GM12878 (cell line): ENCODE results near the gene RYK. TPM values are rescaled to one million over a fixed set of nuclear protein-coding genes. Genes with fewer than 3 reads are reported as not detected.

Experiments used
- ATAC-seq: fragments of 200-7000 bp; cut with Tn5 transposase; 3 replicates; pipeline ENCODE4 v1.9.1; 2020; ENCODE audit warnings: mild to moderate bottlenecking, moderate library complexity
- BruUV-seq: library from RNA; stranded (reverse); fragments of 400-500 nt; replicated peaks from 2 replicates; lab custom pipeline; 2021; lab: Mats Ljungman, UMichigan
- CTCF ChIA-PET: fragments of 300-600 bp; sonication (Branson Sonifier 250); formaldehyde crosslinking; extraction: SDS; loops from one replicate; lab custom pipeline; 2021; ENCODE audit warnings: inconsistent platforms; lab: Yijun Ruan, JAX
- POLR2A ChIA-PET: fragments of 350-600 bp; formaldehyde crosslinking; extraction: SDS; loops from one replicate; lab custom pipeline; 2021; ENCODE audit warnings: inconsistent platforms; lab: Charles Lee
- RAD21 ChIA-PET: fragments of 300-600 bp; sonication (Branson Sonifier 250); formaldehyde crosslinking; loops from one replicate; lab custom pipeline; 2023; ENCODE audit warnings: antibody characterized with exemption; ENCODE audit not compliant: unreplicated experiment; lab: Charles Lee
- SMC1A ChIA-PET: fragments of 300-600 bp; sonication (Branson Sonifier 250); formaldehyde crosslinking; loops from one replicate; lab custom pipeline; 2023; ENCODE audit not compliant: unreplicated experiment, uncharacterized antibody; lab: Charles Lee
- DNase-seq: peaks from one replicate; pipeline ENCODE4 v3.0.0-alpha.2; 2011; ENCODE audit warnings: low read depth, low spot score
- FAIRE-seq: peaks from 3 replicates; lab custom pipeline; 2011; peaks lifted over from hg19 to GRCh38; lab: Jason Lieb, UNC
- H2AFZ ChIP-seq: 2 replicates; pipeline ENCODE4 v1.6.0; 2011; ENCODE audit warnings: low read depth, low read length, control low read depth; ENCODE audit not compliant: control insufficient read depth
- H3K27ac ChIP-seq: 2 replicates; pipeline ENCODE4 v1.5.1; 2011; ENCODE audit warnings: control low read depth; ENCODE audit not compliant: control insufficient read depth, insufficient read depth
- H3K27me3 ChIP-seq, 2 experiments: replicated peaks in 1 of 2; 2 replicates each; pipeline versions ENCODE4 v1.6.0 to v1.6.1; 2011; ENCODE audit warnings: low read length in 1 of 2; ENCODE audit not compliant: control insufficient read depth in 2 of 2, insufficient read depth in 2 of 2
- H3K36me3 ChIP-seq, 2 experiments: 2 replicates each; pipeline ENCODE4 v1.5.1; 2011; ENCODE audit warnings: low read length in 1 of 2; ENCODE audit not compliant: control insufficient read depth in 2 of 2, insufficient read depth in 2 of 2
- H3K4me1 ChIP-seq: 2 replicates; pipeline ENCODE4 v1.6.1; 2011; ENCODE audit warnings: mild to moderate bottlenecking, low read length, moderate library complexity, mixed read lengths; ENCODE audit not compliant: control insufficient read depth, insufficient read depth
- H3K4me2 ChIP-seq: 2 replicates; pipeline ENCODE4 v1.6.0; 2011; ENCODE audit warnings: control low read depth; ENCODE audit not compliant: control insufficient read depth, insufficient read depth
- H3K4me3 ChIP-seq: fragments of 200-600 bp; sonication (generic); 2 replicates; pipeline ENCODE4 v1.5.1; 2016
- H3K79me2 ChIP-seq: 2 replicates; pipeline ENCODE4 v1.6.0; 2011; ENCODE audit warnings: low read length; ENCODE audit not compliant: control insufficient read depth, insufficient read depth
- H3K9ac ChIP-seq: 2 replicates; pipeline ENCODE4 v1.8.0; 2011; ENCODE audit warnings: low read length, control low read depth, mixed read lengths; ENCODE audit not compliant: control insufficient read depth, insufficient read depth
- H3K9me3 ChIP-seq: replicated peaks from 3 replicates; pipeline ENCODE4 v1.5.1; 2011; ENCODE audit warnings: mild to moderate bottlenecking, low read length; ENCODE audit not compliant: control insufficient read depth, insufficient read depth
- H4K20me1 ChIP-seq: 2 replicates; pipeline ENCODE4 v1.6.0; 2011; ENCODE audit not compliant: control insufficient read depth, insufficient read depth
- ATF3 ChIP-seq: IDR thresholded peaks from 2 replicates; pipeline ENCODE4 v1.6.1; 2011; ENCODE audit warnings: low read depth, mild to moderate bottlenecking, low read length, moderate library complexity, borderline replicate concordance; ENCODE audit errors: extremely low read depth
- BACH1 ChIP-seq: fragments of 450-650 bp; IDR thresholded peaks from 2 replicates; pipeline ENCODE4 v1.6.1; 2017; ENCODE audit warnings: mild to moderate bottlenecking, borderline replicate concordance
- BCLAF1 ChIP-seq: fragments of 450-650 bp; IDR thresholded peaks from 2 replicates; pipeline ENCODE4 v1.6.1; 2017; ENCODE audit warnings: antibody characterized with exemption, mild to moderate bottlenecking, moderate library complexity
- BRCA1 ChIP-seq: IDR thresholded peaks from 2 replicates; pipeline ENCODE4 v1.6.1; 2011; ENCODE audit warnings: low read depth, low read length, improper control_type of control experiment
- CEBPB ChIP-seq, 2 experiments: fragments of 150-350 bp in 1 of 2; IDR thresholded peaks; 2 replicates each; pipeline ENCODE4 v1.6.1; 2012 to 2014; ENCODE audit warnings: low read depth in 2 of 2, low read length in 2 of 2, borderline replicate concordance in 1 of 2, inconsistent platforms in 1 of 2
- E4F1 ChIP-seq: fragments of 450-650 bp; IDR thresholded peaks from 2 replicates; pipeline ENCODE4 v1.6.1; 2018; ENCODE audit warnings: borderline replicate concordance, mild to moderate bottlenecking; ENCODE audit not compliant: partially characterized antibody
- EGR1 ChIP-seq, 2 experiments: IDR thresholded peaks; 1 replicate in 1 of 2; 2 replicates in 1 of 2; pipeline ENCODE4 v1.6.1; 2011 to 2012; ENCODE audit warnings: low read depth in 2 of 2, low read length in 2 of 2, borderline replicate concordance in 1 of 2, mild to moderate bottlenecking in 1 of 2, moderate library complexity in 1 of 2
- FOXK2 ChIP-seq: fragments of 450-650 bp; IDR thresholded peaks from 2 replicates; pipeline ENCODE4 v1.6.1; 2017; ENCODE audit warnings: mild to moderate bottlenecking, moderate library complexity
- IRF3 ChIP-seq: fragments of 450-650 bp; IDR thresholded peaks from 2 replicates; pipeline ENCODE4 v1.6.1; 2014; ENCODE audit warnings: mild to moderate bottlenecking
- KAT2A ChIP-seq: conservative IDR thresholded peaks from 2 replicates; pipeline ENCODE4 v1.6.1; 2011; ENCODE audit warnings: low read depth, low read length; ENCODE audit not compliant: control insufficient read depth
- MLLT1 ChIP-seq: fragments of 450-650 bp; IDR thresholded peaks from 2 replicates; pipeline ENCODE4 v1.6.1; 2016; ENCODE audit warnings: mild to moderate bottlenecking
- NFIC ChIP-seq: IDR thresholded peaks from 2 replicates; pipeline ENCODE4 v1.6.1; 2012; ENCODE audit warnings: low read depth, mild to moderate bottlenecking, inconsistent platforms, low read length, moderate library complexity
- RUNX3 ChIP-seq: IDR thresholded peaks from 2 replicates; pipeline ENCODE4 v1.6.1; 2012; ENCODE audit warnings: low read length, inconsistent platforms
- TARDBP ChIP-seq: IDR thresholded peaks from 2 replicates; pipeline ENCODE4 v1.6.1; 2016; ENCODE audit warnings: borderline replicate concordance
- TCF12 ChIP-seq: IDR thresholded peaks from 2 replicates; pipeline ENCODE4 v1.6.1; 2011; ENCODE audit warnings: low read depth, mild to moderate bottlenecking, low read length
- WRNIP1 ChIP-seq: IDR thresholded peaks from 2 replicates; pipeline ENCODE4 v1.6.1; 2011; ENCODE audit warnings: low read depth, low read length, improper control_type of control experiment, borderline replicate concordance
- ZZZ3 ChIP-seq: IDR thresholded peaks from 2 replicates; pipeline ENCODE4 v1.6.1; 2011; ENCODE audit warnings: low read depth; ENCODE audit not compliant: control insufficient read depth, insufficient read length
- in situ Hi-C: fragments of 300-500 bp; cut with MboI; formaldehyde crosslinking; loops from 9 replicates; pipeline ENCODE4 v1.14.3; 2018; ENCODE audit warnings: mixed read lengths
- intact Hi-C: fragments of 100-400 bp; cut with micrococcal nuclease; formaldehyde crosslinking; loops from one replicate; pipeline ENCODE4 v1.14.2; 2022; ENCODE audit not compliant: unreplicated experiment
- polyA plus RNA-seq, 11 experiments: library from polyadenylated mRNA; depleted of rRNA in 4 of 11; unstranded in 6 of 11; stranded (reverse) in 5 of 11; fragments of >200 nt; fragmentation: Nextera tagmentation in 4 of 11; fragmentation: Illumina TruSeq in 1 of 11; extraction: Ambion mirVana in 4 of 11; extraction: Trizol in 1 of 11; gene quantifications; 1 replicate in 1 of 11; 2 replicates in 10 of 11; pipeline versions ENCODE4 v1.2.1 to v1.2.3, GENCODE V29; 2011 to 2016; ENCODE audit warnings: inconsistent platforms in 2 of 11, missing spikeins in 2 of 11, low read depth in 1 of 11
- total RNA-seq, 4 experiments: library from RNA; depleted of rRNA in 3 of 4; stranded (reverse); fragments of >200 nt in 3 of 4; fragmentation: Illumina TruSeq in 1 of 4; extraction: Trizol in 1 of 4; gene quantifications; 2 replicates each; pipeline versions ENCODE4 v1.2.1 to v1.2.3, GENCODE V29; 2013 to 2021

Gene RYK
- total and polyA plus RNA-seq, 10 of the 15 experiments (the other 5 are each of a cell fraction or from before 2014, with no cell fraction given), result 2.0 to 25.1 (median 11.1) TPM

- ChIA-PET SMC1A (interaction anchor here (1.3 kb wide), 1 partner anchor 55 kb away, joined by 3 read pairs; no protein-coding TSS in a partner anchor), POLR2A (no interaction called here), CTCF (interaction anchor here (3.6 kb wide), 1 partner anchor 84 kb away, joined by 10 read pairs; no protein-coding TSS in a partner anchor), RAD21 (no interaction called here)
- DNase-seq (no peak), ATAC-seq (no peak), FAIRE-seq (no peak)
- Histone ChIP-seq H4K20me1 (no peaks in the 10 kb centered on the region), H2AFZ (no peak overlapping the region), H3K27me3 (peaks cover 1 to 5% of the 10 kb centered on the region in 2 experiments; a peak in 2 of 4 replicates), H3K9me3 (peaks cover 7% of the 10 kb centered on the region; the same call in 2 of the 3 replicates), H3K36me3 (no peaks in the 10 kb centered on the region), H3K4me2 (no peak overlapping the region), H3K27ac (no peak overlapping the region), H3K79me2 (no peaks in the 10 kb centered on the region), H3K4me3 (no peak overlapping the region), H3K9ac (no peak overlapping the region), H3K4me1 (peaks cover 11% of the 10 kb centered on the region)
- BruUV-seq, result no TSS peak
- in situ Hi-C loops, result no loop called here
- intact Hi-C loops, result no loop called here
- TF ChIP-seq ATF3, result no peak
- TF ChIP-seq WRNIP1, result no peak
- TF ChIP-seq EGR1 (IDR thresholded peaks at IDR 0.05; ENCODE audit: borderline replicate concordance in 1 of 2, low read depth in 2 of 2, low read length in 2 of 2), result no peak
- no peak for TF ChIP-seq BRCA1
- TF ChIP-seq E4F1, result no peak
- TF ChIP-seq ZZZ3, result no peak
- no peak for TF ChIP-seq MLLT1
- TF ChIP-seq BCLAF1, result no peak
- no peak for TF ChIP-seq NFIC
- no peak for TF ChIP-seq TCF12
- TF ChIP-seq CEBPB (IDR thresholded peaks at IDR 0.05; ENCODE audit: borderline replicate concordance in 1 of 2, low read depth in 2 of 2, low read length in 2 of 2), result no peak
- no peak for TF ChIP-seq BACH1
- TF ChIP-seq IRF3, result no peak
- TF ChIP-seq RUNX3, result no peak
- TF ChIP-seq FOXK2, result no peak
- no peak for TF ChIP-seq KAT2A
- no peak for TF ChIP-seq TARDBP
Measured at GRCh38 chr3:134296616-134297015, 46.0 kb upstream of the RYK start.
